Measurements from ENCODE around the gene RADIL. TPM values are rescaled to one million over a fixed set of nuclear protein-coding genes. Genes with fewer than 3 reads are reported as not detected.

The RADIL gene
- total and polyA plus RNA-seq, 2 of the 13 experiments (the other 11 are each of a cell fraction or from before 2014, with no cell fraction given) = 0.05 to 0.09 TPM

- no peaks in the 10 kb centered on the region for H3K79me2 ChIP-seq (ENCODE audit: insufficient read depth, low read length)
- TF ChIP-seq, protein P1, sequence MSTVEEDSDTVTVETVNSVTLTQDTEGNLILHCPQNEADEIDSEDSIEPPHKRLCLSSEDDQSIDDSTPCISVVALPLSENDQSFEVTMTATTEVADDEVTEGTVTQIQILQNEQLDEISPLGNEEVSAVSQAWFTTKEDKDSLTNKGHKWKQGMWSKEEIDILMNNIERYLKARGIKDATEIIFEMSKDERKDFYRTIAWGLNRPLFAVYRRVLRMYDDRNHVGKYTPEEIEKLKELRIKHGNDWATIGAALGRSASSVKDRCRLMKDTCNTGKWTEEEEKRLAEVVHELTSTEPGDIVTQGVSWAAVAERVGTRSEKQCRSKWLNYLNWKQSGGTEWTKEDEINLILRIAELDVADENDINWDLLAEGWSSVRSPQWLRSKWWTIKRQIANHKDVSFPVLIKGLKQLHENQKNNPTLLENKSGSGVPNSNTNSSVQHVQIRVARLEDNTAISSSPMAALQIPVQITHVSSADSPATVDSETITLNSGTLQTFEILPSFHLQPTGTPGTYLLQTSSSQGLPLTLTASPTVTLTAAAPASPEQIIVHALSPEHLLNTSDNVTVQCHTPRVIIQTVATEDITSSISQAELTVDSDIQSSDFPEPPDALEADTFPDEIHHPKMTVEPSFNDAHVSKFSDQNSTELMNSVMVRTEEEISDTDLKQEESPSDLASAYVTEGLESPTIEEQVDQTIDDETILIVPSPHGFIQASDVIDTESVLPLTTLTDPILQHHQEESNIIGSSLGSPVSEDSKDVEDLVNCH (CRISPR knock-in tag; IDR thresholded peaks at IDR 0.05) = no peak
- TF ChIP-seq SETDB1 (CRISPR knock-in tag; IDR thresholded peaks at IDR 0.05; ENCODE audit: borderline replicate concordance) (no peak), ZSCAN29 (CRISPR knock-in tag; conservative IDR thresholded peaks at IDR 0.05) (no peak), ZNF781 (CRISPR knock-in tag; IDR thresholded peaks at IDR 0.05; ENCODE audit: borderline replicate concordance, not compliant biosample characterization) (no peak), SRY (CRISPR knock-in tag; IDR thresholded peaks at IDR 0.05) (no peak), PHF21A (CRISPR knock-in tag; IDR thresholded peaks at IDR 0.05) (no peak), MXD1 (CRISPR knock-in tag; IDR thresholded peaks at IDR 0.05) (no peak), KDM3A (CRISPR knock-in tag; IDR thresholded peaks at IDR 0.05; ENCODE audit: low read depth) (no peak), MYNN (CRISPR knock-in tag; IDR thresholded peaks at IDR 0.05; ENCODE audit: low read depth) (no peak), TSC22D2 (CRISPR knock-in tag; IDR thresholded peaks at IDR 0.05; ENCODE audit: borderline replicate concordance) (no peak), ZNF557 (CRISPR knock-in tag; IDR thresholded peaks at IDR 0.05) (no peak), RAD51 (IDR thresholded peaks at IDR 0.05; ENCODE audit: borderline replicate concordance) (no peak), RXRA (CRISPR knock-in tag; IDR thresholded peaks at IDR 0.05) (no peak), ZNF644 (CRISPR knock-in tag; IDR thresholded peaks at IDR 0.05; ENCODE audit: low read depth) (no peak), YEATS2 (CRISPR knock-in tag; IDR thresholded peaks at IDR 0.05; ENCODE audit: borderline replicate concordance) (no peak), ZNF891 (CRISPR knock-in tag; IDR thresholded peaks at IDR 0.05) (no peak)
- TF ChIP-seq, protein P2, sequence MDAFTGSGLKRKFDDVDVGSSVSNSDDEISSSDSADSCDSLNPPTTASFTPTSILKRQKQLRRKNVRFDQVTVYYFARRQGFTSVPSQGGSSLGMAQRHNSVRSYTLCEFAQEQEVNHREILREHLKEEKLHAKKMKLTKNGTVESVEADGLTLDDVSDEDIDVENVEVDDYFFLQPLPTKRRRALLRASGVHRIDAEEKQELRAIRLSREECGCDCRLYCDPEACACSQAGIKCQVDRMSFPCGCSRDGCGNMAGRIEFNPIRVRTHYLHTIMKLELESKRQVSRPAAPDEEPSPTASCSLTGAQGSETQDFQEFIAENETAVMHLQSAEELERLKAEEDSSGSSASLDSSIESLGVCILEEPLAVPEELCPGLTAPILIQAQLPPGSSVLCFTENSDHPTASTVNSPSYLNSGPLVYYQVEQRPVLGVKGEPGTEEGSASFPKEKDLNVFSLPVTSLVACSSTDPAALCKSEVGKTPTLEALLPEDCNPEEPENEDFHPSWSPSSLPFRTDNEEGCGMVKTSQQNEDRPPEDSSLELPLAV (CRISPR knock-in tag; conservative IDR thresholded peaks at IDR 0.05; ENCODE audit: low read depth) = no peak
- H3K36me3 ChIP-seq (replicated peaks in 1 of 2; ENCODE audit: control insufficient read depth in 1 of 2, insufficient read depth in 2 of 2, low read length in 2 of 2) = no peaks in the 10 kb centered on the region
- ChIA-PET POLR2A (no interaction called here), CTCF (ENCODE audit: low intra/inter-chr PET ratio, low total read pairs) (no interaction called here)
- peaks cover 7 to 30% of the 10 kb centered on the region in 2 experiments; a peak in 3 of 5 replicates for H3K27me3 ChIP-seq (ENCODE audit: control insufficient read depth in 1 of 2, insufficient read depth in 2 of 2, low read length in 2 of 2)
- no peak overlapping the region for H3K4me3 ChIP-seq (replicated peaks in 1 of 3; ENCODE audit: insufficient read depth in 1 of 3, low read depth in 2 of 3, low read length in 3 of 3)
- ATAC-seq (no peak), FAIRE-seq (no peak), DNase-seq (ENCODE audit: low spot score) (no peak)
- intact Hi-C loops (cut with micrococcal nuclease; ENCODE audit: unreplicated experiment) (no loop called here), in situ Hi-C loops (cut with HindIII; ENCODE audit: extremely low pct_ligation_motif_present, low pct_unique_long_range_greater_than_20kb) (no loop called here)
- no TSS peak for BruUV-seq (replicated peaks)
- WGBS (ENCODE audit: low lambda C conversion rate) = 2% methylated on average over 16 of the region's 17 CpGs
- H3K9me3 ChIP-seq (ENCODE audit: low read length) = no peaks in the 10 kb centered on the region
- H3K9ac ChIP-seq (ENCODE audit: insufficient read depth, low read depth, low read length) = no peak overlapping the region
- no peaks in the 10 kb centered on the region for H4K20me1 ChIP-seq (ENCODE audit: insufficient read depth, low read length)
- H2AFZ ChIP-seq (ENCODE audit: low read length) = no peak overlapping the region
- peaks cover 6% of the 10 kb centered on the region; the same call in 1 of the 2 replicates for H3K4me1 ChIP-seq (ENCODE audit: insufficient read depth, low read length)
- H3K27ac ChIP-seq (ENCODE audit: extremely low read length, insufficient read depth, low read length) = no peak overlapping the region
- no peak overlapping the region for H3K4me2 ChIP-seq (ENCODE audit: low read depth, low read length)
These were observed 76.4 kb downstream of the RADIL start for GRCh38 chr7:4806983-4807597.
